SK-N-SH treated with all-trans-retinoic acid at 6 μM for 48 hours (cell line): ENCODE data around the gene CPA3.

Experiments used
- ATAC-seq: fragments of 200-7000 bp; cut with Tn5 transposase; 3 replicates; pipeline ENCODE4 v1.9.1; 2020; ENCODE audit warnings: mild to moderate bottlenecking, moderate library complexity
- ARNTL ChIP-seq: fragments of 450-650 bp; formaldehyde crosslinking; IDR thresholded peaks from 2 replicates; pipeline ENCODE4 v1.5.0; 2020; ENCODE audit warnings: low read depth, mild to moderate bottlenecking, moderate library complexity, borderline replicate concordance
- BACH2 ChIP-seq: fragments of 250-450 bp; sonication (Bioruptor Pico); IDR thresholded peaks from 2 replicates; pipeline ENCODE4 v1.9.0; 2021; ENCODE audit warnings: mild to moderate bottlenecking, borderline replicate concordance
- ESRRG ChIP-seq: fragments of 250-450 bp; sonication (Bioruptor Pico); IDR thresholded peaks from 2 replicates; pipeline ENCODE4 v1.6.1; 2021; ENCODE audit warnings: mild to moderate bottlenecking
- GLIS3 ChIP-seq: fragments of 250-450 bp; sonication (Bioruptor Pico); IDR thresholded peaks from 2 replicates; pipeline ENCODE4 v1.5.0; 2020; ENCODE audit warnings: mild to moderate bottlenecking, moderate library complexity
- ISL1 ChIP-seq: fragments of 250-450 bp; sonication (Bioruptor Pico); IDR thresholded peaks from 2 replicates; pipeline ENCODE4 v2.1.2; 2022; ENCODE audit warnings: mild to moderate bottlenecking, moderate library complexity
- OSR1 ChIP-seq: fragments of 250-450 bp; sonication (Bioruptor Pico); IDR thresholded peaks from 2 replicates; pipeline ENCODE4 v1.8.0; 2022; ENCODE audit warnings: moderate library complexity, mild to moderate bottlenecking, inconsistent platforms
- POU6F1 ChIP-seq: fragments of 250-450 bp; sonication (Bioruptor Pico); IDR thresholded peaks from 2 replicates; pipeline ENCODE4 v1.8.0; 2021; ENCODE audit warnings: low read depth, mild to moderate bottlenecking, moderate library complexity, borderline replicate concordance
- PPARA ChIP-seq: fragments of 250-450 bp; sonication (Bioruptor Pico); IDR thresholded peaks from 2 replicates; pipeline ENCODE4 v1.5.0; 2020; ENCODE audit warnings: mild to moderate bottlenecking, borderline replicate concordance
- RARB ChIP-seq: fragments of 250-450 bp; sonication (Bioruptor Pico); IDR thresholded peaks from 2 replicates; pipeline ENCODE4 v1.8.0; 2021; ENCODE audit warnings: mild to moderate bottlenecking, moderate library complexity
- SNAI2 ChIP-seq: fragments of 250-450 bp; sonication (Bioruptor Pico); IDR thresholded peaks from 2 replicates; pipeline ENCODE4 v1.5.0; 2020; ENCODE audit warnings: mild to moderate bottlenecking, moderate library complexity
- TCF4 ChIP-seq: fragments of 250-450 bp; sonication (Bioruptor Pico); IDR thresholded peaks from 2 replicates; pipeline ENCODE4 v1.8.0; 2021; ENCODE audit warnings: mild to moderate bottlenecking, moderate library complexity, borderline replicate concordance
- TOX ChIP-seq: fragments of 250-450 bp; sonication (Bioruptor Pico); IDR thresholded peaks from 2 replicates; pipeline ENCODE4 v1.8.0; 2021; ENCODE audit warnings: mild to moderate bottlenecking, moderate library complexity, borderline replicate concordance
- ZC3H10 ChIP-seq: fragments of 250-450 bp; sonication (Bioruptor Pico); IDR thresholded peaks from 2 replicates; pipeline ENCODE4 v1.5.1; 2021; ENCODE audit warnings: mild to moderate bottlenecking, moderate library complexity
- ZFP3 ChIP-seq: fragments of 250-450 bp; sonication (Bioruptor Pico); IDR thresholded peaks from 2 replicates; pipeline ENCODE4 v1.5.0; 2020; ENCODE audit warnings: mild to moderate bottlenecking, moderate library complexity
- ZFP30 ChIP-seq: fragments of 450-650 bp; formaldehyde crosslinking; IDR thresholded peaks from 2 replicates; pipeline ENCODE4 v1.5.0; 2022; ENCODE audit warnings: mild to moderate bottlenecking, moderate library complexity
- ZNF70 ChIP-seq: fragments of 450-650 bp; formaldehyde crosslinking; IDR thresholded peaks from 2 replicates; pipeline ENCODE4 v1.5.0; 2020; ENCODE audit warnings: mild to moderate bottlenecking, moderate library complexity
- ZNF8 ChIP-seq: fragments of 450-650 bp; formaldehyde crosslinking; IDR thresholded peaks from 2 replicates; pipeline ENCODE4 v1.5.0; 2020; ENCODE audit warnings: mild to moderate bottlenecking, moderate library complexity
- TF ChIP-seq, protein P1 (sequence below): fragments of 250-450 bp; sonication (Bioruptor Pico); IDR thresholded peaks from 2 replicates; pipeline ENCODE4 v1.8.0; 2020; ENCODE audit warnings: mild to moderate bottlenecking, moderate library complexity, borderline replicate concordance
- TF ChIP-seq, protein P2 (sequence below): fragments of 250-450 bp; sonication (Bioruptor Pico); IDR thresholded peaks from 2 replicates; pipeline ENCODE4 v1.5.0; 2020; ENCODE audit warnings: mild to moderate bottlenecking, moderate library complexity
- TF ChIP-seq, protein P3 (sequence below): fragments of 250-450 bp; sonication (Bioruptor Pico); IDR thresholded peaks from 2 replicates; pipeline ENCODE4 v1.5.1; 2021; ENCODE audit warnings: mild to moderate bottlenecking, moderate library complexity

The CPA3 gene

DNA sequence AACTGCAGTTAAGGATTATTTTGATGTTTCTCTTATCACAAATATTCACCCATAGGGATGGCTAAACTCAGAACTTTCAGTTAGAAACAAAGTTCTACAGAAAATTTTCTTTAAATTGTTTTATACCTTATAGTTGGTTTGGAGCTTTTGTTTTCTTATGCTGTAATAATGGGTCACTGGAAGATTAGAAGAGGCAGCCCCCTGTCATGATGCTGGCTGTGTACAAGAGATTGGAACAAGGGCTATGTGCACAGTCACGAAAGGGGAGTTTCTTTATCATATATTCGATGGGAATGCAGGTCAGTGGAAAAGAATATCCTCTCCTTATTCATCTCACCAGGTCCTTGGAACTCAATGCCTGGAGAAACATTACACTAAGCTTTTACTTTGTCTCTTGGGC, 12.0 kb upstream of the CPA3 start:
- ATAC-seq: no peak
- TF ChIP-seq, protein P1, sequence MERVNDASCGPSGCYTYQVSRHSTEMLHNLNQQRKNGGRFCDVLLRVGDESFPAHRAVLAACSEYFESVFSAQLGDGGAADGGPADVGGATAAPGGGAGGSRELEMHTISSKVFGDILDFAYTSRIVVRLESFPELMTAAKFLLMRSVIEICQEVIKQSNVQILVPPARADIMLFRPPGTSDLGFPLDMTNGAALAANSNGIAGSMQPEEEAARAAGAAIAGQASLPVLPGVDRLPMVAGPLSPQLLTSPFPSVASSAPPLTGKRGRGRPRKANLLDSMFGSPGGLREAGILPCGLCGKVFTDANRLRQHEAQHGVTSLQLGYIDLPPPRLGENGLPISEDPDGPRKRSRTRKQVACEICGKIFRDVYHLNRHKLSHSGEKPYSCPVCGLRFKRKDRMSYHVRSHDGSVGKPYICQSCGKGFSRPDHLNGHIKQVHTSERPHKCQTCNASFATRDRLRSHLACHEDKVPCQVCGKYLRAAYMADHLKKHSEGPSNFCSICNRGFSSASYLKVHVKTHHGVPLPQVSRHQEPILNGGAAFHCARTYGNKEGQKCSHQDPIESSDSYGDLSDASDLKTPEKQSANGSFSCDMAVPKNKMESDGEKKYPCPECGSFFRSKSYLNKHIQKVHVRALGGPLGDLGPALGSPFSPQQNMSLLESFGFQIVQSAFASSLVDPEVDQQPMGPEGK (CRISPR knock-in tag): no peak
- TF ChIP-seq POU6F1 (CRISPR knock-in tag) (no peak), BACH2 (CRISPR knock-in tag) (no peak), ISL1 (CRISPR knock-in tag) (no peak), ZC3H10 (CRISPR knock-in tag) (no peak), ARNTL (CRISPR knock-in tag) (no peak), ZNF8 (CRISPR knock-in tag) (no peak), OSR1 (CRISPR knock-in tag) (no peak), RARB (CRISPR knock-in tag) (no peak), ZFP30 (CRISPR knock-in tag) (no peak), ZFP3 (no peak), TCF4 (CRISPR knock-in tag) (no peak), TOX (CRISPR knock-in tag) (no peak), PPARA (no peak), GLIS3 (CRISPR knock-in tag) (no peak), ESRRG (CRISPR knock-in tag) (no peak), ZNF70 (CRISPR knock-in tag) (no peak)
- TF ChIP-seq, protein P2, sequence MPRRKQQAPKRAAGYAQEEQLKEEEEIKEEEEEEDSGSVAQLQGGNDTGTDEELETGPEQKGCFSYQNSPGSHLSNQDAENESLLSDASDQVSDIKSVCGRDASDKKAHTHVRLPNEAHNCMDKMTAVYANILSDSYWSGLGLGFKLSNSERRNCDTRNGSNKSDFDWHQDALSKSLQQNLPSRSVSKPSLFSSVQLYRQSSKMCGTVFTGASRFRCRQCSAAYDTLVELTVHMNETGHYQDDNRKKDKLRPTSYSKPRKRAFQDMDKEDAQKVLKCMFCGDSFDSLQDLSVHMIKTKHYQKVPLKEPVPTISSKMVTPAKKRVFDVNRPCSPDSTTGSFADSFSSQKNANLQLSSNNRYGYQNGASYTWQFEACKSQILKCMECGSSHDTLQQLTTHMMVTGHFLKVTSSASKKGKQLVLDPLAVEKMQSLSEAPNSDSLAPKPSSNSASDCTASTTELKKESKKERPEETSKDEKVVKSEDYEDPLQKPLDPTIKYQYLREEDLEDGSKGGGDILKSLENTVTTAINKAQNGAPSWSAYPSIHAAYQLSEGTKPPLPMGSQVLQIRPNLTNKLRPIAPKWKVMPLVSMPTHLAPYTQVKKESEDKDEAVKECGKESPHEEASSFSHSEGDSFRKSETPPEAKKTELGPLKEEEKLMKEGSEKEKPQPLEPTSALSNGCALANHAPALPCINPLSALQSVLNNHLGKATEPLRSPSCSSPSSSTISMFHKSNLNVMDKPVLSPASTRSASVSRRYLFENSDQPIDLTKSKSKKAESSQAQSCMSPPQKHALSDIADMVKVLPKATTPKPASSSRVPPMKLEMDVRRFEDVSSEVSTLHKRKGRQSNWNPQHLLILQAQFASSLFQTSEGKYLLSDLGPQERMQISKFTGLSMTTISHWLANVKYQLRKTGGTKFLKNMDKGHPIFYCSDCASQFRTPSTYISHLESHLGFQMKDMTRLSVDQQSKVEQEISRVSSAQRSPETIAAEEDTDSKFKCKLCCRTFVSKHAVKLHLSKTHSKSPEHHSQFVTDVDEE (CRISPR knock-in tag): no peak
- TF ChIP-seq, protein P3, sequence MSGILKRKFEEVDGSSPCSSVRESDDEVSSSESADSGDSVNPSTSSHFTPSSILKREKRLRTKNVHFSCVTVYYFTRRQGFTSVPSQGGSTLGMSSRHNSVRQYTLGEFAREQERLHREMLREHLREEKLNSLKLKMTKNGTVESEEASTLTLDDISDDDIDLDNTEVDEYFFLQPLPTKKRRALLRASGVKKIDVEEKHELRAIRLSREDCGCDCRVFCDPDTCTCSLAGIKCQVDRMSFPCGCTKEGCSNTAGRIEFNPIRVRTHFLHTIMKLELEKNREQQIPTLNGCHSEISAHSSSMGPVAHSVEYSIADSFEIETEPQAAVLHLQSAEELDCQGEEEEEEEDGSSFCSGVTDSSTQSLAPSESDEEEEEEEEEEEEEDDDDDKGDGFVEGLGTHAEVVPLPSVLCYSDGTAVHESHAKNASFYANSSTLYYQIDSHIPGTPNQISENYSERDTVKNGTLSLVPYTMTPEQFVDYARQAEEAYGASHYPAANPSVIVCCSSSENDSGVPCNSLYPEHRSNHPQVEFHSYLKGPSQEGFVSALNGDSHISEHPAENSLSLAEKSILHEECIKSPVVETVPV (CRISPR knock-in tag): no peak

DNA sequence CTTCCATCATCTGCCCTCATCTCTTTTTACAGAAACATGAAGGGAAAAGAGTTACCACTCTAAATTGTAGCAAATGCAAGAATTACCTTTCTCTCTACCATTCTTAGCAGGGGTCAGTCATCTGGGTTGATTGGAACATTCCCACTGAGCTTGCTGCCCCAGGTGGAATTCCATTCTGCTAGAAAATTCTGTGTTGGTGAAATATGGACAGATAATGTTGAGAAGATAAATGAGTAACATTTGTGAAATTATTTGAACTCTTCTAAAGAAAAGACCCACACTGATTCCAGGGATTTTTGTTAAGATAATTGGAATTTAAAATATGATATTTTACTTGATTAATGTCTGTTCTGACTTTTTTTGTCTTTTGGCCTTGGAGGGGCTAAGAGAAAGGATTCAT, 11.0 kb upstream of the CPA3 start:
- no peak for TF ChIP-seq ARNTL (CRISPR knock-in tag)
- TF ChIP-seq, protein P3 (CRISPR knock-in tag): no peak
- TF ChIP-seq ZC3H10 (CRISPR knock-in tag): no peak
- TF ChIP-seq PPARA: no peak
- no peak for TF ChIP-seq SNAI2 (CRISPR knock-in tag)
- no peak for TF ChIP-seq ZFP3
- TF ChIP-seq ZFP30 (CRISPR knock-in tag): no peak
- no peak for TF ChIP-seq GLIS3 (CRISPR knock-in tag)
- no peak for TF ChIP-seq ISL1 (CRISPR knock-in tag)
- TF ChIP-seq, protein P1 (CRISPR knock-in tag): no peak
- no peak for ATAC-seq
